CD1c-positive myeloid dendritic cell (primary cell): ENCODE measurements around the gene ANKRD45.
"Not testable (repeated sequence)": the region's sequence is repeated elsewhere in the genome, so short reads cannot be mapped to it uniquely, and the experiment has no call there.

Source experiments
- DNase-seq: peaks from one replicate; pipeline ENCODE4 v3.0.0-alpha.2; 2016; ENCODE audit errors: extremely low spot score

The ANKRD45 gene

DNA sequence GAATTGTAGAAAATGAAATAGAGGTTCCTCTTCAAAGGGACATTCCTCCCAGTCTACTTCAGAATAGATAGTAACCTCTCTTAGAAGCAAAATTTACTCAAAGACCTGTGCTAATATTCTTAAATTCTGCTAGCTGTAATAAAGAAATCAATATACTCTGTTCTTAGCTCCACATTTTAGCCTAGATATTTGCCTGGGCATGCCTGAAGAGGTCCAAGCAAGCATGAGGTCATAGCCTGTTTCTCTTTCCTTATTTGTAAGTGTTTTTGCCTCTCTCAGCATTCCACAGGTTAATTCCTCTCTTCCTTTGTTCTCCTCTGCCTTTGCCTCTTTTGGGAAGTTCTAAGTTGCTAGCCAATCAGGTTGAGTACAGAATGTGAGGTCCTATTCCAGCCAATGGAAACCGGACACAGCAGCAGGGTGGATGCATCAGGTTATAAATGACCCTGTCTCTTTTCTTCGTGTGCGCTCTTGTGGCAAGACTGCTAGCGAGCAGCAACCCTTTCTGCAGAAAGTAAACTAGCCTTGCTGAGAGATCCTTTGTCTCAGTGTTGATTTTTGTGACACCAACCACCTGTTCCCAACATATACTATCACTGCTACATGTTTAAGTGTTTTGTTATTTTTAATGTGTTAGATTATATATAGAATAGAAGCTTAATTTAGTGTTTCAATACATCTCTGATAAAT is 27.1 kb downstream of the ANKRD45 start:
- not testable (repeated sequence) for DNase-seq

DNA sequence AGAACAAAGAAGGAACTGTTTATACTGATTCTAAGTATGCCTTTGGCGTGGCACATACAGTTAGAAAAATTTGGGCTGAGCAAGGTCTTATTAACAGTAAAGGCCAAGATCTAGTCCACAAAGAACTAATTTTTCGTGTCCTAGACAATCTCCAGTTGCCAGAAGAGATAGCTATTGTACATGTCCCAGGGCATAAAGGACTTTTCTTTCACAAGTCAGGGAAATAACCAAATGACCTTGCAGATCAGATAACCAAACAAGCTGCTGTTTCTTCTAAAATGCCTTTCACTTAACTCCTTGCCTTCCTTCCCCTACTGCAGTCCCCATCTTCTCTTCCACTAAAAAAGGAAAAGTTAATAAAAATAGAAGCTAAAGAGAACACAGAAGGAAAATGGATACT is 30.5 kb downstream of the ANKRD45 start:
- no peak for DNase-seq

GRCh38 chr1:173638043-173639021 is 31.3 kb downstream of the ANKRD45 start:
- no peak for DNase-seq

DNA sequence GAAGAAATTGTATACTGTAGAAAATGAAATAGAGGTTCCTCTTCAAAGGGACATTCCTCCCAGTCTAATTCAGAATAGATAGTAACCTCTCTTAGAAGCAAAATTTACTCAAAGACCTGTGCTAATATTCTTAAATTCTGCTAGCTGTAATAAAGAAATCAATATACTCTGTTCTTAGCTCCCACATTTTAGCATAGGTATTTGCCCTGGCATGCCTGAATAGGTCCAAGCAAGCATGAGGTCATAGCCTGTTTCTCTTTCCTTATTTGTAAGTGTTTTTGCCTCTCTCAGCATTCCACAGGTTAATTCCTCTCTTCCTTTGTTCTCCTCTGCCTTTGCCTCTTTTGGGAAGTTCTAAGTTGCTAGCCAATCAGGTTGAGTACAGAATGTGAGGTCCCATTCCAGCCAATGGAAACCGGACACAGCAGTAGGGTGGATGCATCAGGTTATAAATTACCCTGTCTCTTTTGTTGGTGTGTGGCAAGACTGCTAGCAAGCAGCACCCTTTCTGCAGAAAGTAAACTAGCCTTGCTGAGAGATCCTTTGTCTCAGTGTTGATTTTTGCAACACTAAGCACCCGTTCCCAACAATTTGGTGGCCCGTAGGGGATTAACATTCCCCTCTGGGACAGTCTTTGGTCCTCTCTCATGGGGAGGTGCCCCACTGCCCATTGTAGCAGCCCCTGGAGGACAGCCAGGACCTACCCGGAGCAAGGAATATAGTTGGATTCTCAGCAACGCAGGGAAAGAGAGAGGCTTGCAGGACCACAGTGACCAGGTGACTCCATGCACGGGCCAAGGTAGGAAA is 32.2 kb downstream of the ANKRD45 start:
- not testable (repeated sequence) for DNase-seq

GRCh38 chr1:173635116-173635515 is 34.5 kb downstream of the ANKRD45 start, which contains the start of gene TEX50:
Gene TEX50, plus strand, starts transcription at chr1:173635338. Its CDS starts 184 bp downstream, at chr1:173635522.
- DNase-seq = no peak

DNA sequence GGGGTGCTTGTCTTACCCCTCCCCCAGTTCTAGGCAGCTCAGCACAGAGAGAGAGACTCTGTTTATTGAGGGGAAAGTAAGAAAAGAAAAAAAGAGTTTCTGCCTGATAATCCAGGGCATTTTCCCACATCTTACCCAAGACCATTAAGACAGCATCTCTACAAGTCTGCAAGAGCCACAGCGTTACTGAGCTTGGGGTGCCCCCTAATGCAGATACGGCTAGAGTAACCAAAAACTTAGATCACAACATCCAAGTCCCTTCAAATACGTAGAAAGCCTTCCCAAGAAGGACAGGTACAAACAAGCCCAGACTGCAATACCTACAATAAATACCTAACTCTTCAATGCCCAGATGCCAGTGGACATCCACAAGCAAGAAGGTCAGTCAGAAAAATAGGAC is 40.8 kb downstream of the ANKRD45 start:
- DNase-seq = no peak

DNA sequence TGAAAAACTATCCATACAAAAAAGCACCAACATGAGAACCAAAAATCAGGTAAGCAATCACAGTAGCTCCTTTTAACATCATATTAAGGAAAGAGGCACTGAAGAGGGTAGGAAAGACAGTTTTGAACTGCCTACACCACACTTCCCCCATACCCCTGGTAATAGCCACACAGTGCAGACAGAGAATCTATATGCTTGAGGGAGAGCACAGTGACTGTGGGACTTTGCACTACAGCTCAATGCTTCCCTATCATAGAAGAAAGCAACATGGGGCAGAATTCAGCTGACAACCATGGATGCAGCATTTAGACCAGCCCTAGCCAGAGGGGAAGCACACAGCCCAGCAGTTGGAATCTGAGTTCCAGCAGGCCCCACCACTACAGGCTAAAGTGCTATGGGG is 42.4 kb downstream of the ANKRD45 start:
- no peak for DNase-seq

DNA sequence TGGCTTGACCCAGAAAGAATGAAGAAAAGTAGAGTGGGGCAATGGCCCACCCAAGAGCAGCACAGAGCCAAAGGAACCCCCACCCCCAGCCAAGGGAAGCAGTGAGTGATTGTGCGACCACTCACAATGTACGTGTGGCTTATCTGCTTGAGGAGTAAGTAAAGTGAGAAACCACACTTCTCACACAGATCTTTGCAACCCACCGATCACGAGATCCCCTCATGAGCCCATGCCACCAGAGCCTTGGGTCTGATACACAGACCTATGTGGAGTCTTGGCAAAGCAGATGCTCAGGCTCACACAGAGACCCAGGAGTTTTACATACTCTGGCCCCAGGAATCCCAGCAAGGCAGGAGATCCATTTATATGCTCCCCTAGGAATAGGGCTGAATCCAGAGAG is 52.8 kb downstream of the ANKRD45 start:
- no peak for DNase-seq

DNA sequence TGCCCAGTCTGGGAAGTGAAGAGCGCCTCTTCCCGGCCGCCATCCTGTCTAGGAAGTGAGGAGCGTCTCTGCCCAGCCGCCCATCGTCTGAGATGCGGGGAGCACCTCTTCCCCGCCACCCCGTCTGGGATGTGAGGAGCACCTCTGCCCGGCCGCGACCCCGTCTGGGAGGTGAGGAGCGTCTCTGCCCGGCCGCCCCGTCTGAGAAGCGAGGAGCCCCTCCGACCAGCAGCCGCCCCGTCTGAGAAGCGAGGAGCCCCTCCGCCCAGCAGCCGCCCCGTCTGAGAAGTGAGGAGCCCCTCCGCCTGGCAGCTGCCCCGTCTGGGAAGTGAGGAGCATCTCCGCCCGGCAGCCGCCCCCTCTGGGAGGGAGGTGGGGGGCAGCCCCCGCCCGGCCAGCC is 56.6 kb downstream of the ANKRD45 start:
- DNase-seq = not testable (repeated sequence)

DNA sequence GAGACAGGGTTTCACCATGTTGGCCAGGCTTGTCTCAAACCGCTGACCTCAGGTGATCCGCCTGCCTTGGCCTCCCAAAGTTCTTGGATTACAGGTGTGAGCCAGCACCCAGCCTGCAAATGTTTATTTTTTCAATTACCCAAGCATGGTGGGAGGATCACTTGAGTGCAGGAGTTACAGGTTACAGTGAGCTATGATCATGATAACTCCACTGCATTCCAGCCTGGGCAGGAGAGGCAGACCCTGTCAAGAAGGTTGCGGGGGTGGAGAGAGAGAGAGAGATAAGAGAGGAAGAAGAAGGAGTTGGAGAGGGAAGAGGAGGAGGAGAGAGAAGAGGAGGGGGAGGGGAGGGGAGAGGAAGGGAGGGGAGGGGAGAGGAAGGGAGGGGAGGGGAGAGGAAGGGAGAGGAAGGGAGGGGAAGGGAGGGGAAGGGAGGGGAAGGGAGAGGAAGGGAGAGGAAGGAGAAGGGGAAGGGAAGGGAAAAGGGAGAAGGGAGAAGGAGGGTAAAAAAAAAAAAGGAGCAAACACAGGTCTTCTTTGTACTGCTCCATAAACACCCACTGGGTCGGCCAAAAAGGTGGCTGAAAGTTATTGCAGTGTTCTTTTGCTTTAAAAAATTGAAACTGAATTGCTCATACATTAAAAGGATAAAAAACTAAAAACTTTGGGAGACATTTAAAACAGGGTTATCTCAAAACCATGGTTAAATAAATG is 61.0 kb downstream of the ANKRD45 start:
- DNase-seq = no peak

DNA sequence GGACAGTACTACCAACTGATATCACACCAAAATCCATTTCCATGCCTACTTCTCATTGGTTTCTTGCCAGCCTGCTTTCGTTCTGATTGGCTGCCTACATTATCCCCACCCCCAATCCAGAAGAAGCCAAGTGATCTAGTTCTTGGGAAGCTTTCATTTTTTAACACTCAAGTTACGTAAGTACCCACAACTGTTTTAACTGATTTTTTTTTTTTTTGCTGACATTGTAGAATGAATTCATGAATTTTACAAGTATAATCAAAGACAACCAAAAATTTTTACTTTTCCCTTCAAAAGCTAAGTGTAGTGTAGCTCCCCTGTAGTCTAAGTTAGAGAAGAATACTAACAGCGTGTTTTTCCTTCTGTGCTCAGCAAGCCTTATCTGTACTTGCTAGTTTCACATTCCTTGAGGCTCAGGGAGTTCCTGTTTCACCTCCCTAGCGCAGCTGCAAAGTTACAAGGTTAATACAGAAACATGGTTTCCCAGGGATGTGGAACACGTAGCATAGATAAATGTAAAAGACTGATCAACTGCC is 66.5 kb downstream of the ANKRD45 start, which contains the start of gene SLC9C2:
Gene SLC9C2, minus strand, starts transcription at position 17 of the 536 bp plus-strand sequence. CDS start 1,296 bp downstream, outside the sequence.
- DNase-seq = peak; percentile 2

DNA sequence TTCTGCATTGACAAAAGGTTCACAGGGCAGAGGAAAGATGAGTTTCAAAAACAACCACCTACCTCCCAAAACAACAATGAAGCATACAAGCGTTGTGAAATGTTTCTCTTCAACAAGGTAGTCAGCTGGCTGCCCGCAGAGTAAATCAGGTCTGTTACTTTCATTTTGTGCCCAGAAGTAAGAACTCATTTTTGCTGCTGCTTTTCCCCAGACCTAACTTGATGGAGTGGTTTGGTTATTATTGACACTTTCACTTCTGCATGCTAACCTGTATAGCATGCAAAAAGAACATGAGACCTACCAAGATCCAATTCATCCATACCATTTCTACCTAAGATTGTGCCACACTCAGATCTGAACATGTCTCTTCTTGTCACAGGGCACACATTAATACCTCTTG is 68.1 kb downstream of the ANKRD45 start:
- no peak for DNase-seq

DNA sequence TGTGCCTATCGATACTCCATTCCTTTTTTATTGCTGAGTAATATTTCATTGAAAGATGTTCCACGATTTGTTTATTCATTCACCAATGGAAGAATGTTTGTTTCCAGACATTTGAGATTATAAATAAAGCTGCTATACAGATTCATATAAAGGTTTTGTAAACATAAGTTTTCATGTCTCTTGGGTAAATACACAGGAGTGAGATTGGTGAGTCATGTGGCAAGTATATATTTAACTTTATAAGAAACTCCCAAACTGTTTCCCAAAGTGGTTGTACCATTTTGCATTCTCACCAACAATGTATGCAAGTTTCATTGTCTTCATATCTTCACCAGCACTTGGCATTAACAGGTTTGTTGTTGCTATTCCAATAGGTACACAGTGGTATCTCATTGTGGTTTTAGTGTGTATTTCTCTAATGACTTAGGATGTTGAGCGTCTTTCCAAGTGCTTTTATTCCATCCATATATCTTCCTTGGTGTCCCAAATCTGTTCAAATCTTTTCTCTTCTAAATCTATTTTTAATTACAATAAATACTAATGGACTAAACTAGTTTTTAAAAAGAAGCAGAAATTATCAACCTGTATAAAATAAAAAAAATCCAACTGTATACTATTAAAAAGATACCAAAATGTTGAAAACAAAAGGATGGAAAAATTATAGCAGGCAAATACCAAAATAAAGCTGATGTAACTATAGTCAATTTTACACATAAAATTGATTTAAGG is 73.4 kb downstream of the ANKRD45 start:
- no peak for DNase-seq

DNA sequence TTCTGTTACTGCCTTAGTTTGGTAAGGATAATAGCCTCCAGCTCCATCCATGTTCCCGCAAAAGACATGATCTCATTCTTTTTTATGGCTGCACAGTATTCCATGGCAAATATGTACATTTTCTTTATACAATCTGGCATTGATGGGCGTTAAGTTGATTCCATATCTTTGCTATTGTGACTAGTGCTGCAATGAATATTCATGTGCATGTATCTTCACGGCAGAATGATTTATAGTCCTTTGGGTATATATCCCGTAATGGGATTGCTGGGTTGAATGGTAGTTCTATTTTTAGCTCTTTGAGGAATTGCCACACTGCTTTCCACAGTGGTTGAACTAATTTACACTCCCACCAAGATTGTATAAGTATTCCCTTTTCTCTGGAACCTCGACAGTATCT is 78.5 kb downstream of the ANKRD45 start:
- not testable (repeated sequence) for DNase-seq

DNA sequence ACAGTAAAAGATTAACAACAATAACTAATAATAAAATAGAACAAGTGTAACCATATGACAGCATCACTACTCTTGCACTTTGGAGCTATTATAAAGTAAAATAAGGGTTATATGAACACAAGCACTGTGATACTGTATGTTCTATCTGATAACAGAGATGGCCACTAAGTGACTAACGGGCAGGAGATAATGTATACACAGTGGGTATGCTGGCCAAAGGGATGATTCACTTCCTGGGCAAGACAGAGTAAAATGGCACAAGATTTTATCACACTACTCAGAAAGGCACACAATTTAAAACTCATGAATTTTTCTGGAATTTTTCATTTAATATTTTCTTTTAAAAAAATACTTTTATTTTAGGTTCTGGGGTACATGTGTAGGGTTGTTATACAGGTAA is 79.1 kb downstream of the ANKRD45 start:
- DNase-seq = no peak

DNA sequence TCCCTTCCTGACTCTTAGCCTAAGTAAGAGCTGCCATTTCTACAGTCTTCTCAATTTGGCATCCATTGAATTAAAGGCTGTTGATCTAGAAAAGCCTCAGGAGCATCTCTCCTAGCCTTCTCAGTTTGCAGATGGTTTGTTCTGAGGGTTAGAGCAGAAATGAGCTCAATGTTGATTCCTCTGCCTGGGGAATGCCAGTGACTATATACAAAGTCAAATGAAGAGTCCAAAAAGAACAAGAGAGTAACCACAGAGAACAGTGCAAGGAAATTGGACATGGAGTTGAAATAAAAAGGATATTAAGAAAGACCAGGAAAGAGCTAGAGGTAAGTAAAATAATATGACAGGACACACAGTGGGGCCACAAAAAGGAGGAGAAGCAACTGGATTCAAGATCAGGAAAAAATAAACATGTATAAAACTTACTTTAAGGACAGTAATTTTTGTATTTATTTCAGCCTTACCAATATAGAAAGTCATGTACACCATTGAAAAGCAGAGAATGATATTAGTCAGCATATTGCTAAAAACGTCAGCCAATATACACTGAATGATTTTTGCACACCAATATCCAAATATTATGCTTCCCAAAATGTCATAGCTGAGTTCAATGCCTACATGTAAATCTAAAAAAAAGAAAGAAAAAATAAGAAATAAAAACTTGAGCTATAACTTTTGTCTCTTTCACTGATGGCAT is 88.1 kb downstream of the ANKRD45 start:
- no peak for DNase-seq

GRCh38 chr1:173580658-173581057 is 89.0 kb downstream of the ANKRD45 start:
- no peak for DNase-seq

- DNase-seq = no peak
Measured at GRCh38 chr1:173580071-173580470, 89.6 kb downstream of the ANKRD45 start.

GRCh38 chr1:173573596-173573995 is 96.1 kb downstream of the ANKRD45 start:
- no peak for DNase-seq
